MM.1S (cell line): ENCODE results near the gene PRUNE2.

Source experiments
- DNase-seq: peaks from one replicate; pipeline ENCODE4 v3.0.0-alpha.2; 2015
- H2AFZ ChIP-seq: fragments of 300-600 bp; sonication (generic); 2 replicates; pipeline ENCODE4 v1.6.0; 2016; ENCODE audit warnings: antibody characterized with exemption, low read length
- H3F3A ChIP-seq: fragments of 300-600 bp; sonication (generic); 2 replicates; pipeline ENCODE4 v1.6.1; 2016; ENCODE audit warnings: mild to moderate bottlenecking, antibody characterized with exemption, low read length, moderate library complexity, mixed read lengths; ENCODE audit not compliant: insufficient read depth
- H3K27ac ChIP-seq: fragments of 300-600 bp; sonication (generic); 2 replicates; pipeline ENCODE4 v1.5.1; 2016; ENCODE audit warnings: mild to moderate bottlenecking, low read length
- H3K27me3 ChIP-seq: fragments of 300-600 bp; sonication (generic); replicated peaks from 2 replicates; pipeline ENCODE4 v1.6.0; 2016; ENCODE audit warnings: low read length; ENCODE audit not compliant: insufficient read depth
- H3K36me3 ChIP-seq: fragments of 300-600 bp; sonication (generic); replicated peaks from 2 replicates; pipeline ENCODE4 v1.6.1; 2016; ENCODE audit warnings: mild to moderate bottlenecking, low read length, mixed read lengths; ENCODE audit not compliant: insufficient read depth
- H3K4me1 ChIP-seq: fragments of 300-600 bp; sonication (generic); 2 replicates; pipeline ENCODE4 v1.6.1; 2016; ENCODE audit warnings: low read length, mixed read lengths
- H3K4me2 ChIP-seq: fragments of 300-600 bp; sonication (generic); 2 replicates; pipeline ENCODE4 v1.6.0; 2016; ENCODE audit warnings: low read depth, low read length
- H3K4me3 ChIP-seq: fragments of 300-600 bp; sonication (generic); 2 replicates; pipeline ENCODE4 v1.5.1; 2016; ENCODE audit warnings: low read length, mixed read lengths
- H3K79me2 ChIP-seq: fragments of 300-600 bp; sonication (generic); 2 replicates; pipeline ENCODE4 v1.6.1; 2016; ENCODE audit warnings: mixed run types, low read length, mixed read lengths
- H3K9ac ChIP-seq: fragments of 300-600 bp; sonication (generic); 2 replicates; pipeline ENCODE4 v1.6.1; 2016; ENCODE audit warnings: low read length, mixed read lengths
- H3K9me2 ChIP-seq: fragments of 300-600 bp; sonication (generic); replicated peaks from 2 replicates; pipeline ENCODE4 v1.6.1; 2016; ENCODE audit warnings: mild to moderate bottlenecking, low read length, mixed read lengths; ENCODE audit not compliant: insufficient read depth
- H3K9me3 ChIP-seq: fragments of 300-600 bp; sonication (generic); replicated peaks from 2 replicates; pipeline ENCODE4 v1.6.1; 2016; ENCODE audit warnings: mild to moderate bottlenecking, low read length, mixed read lengths; ENCODE audit not compliant: insufficient read depth
- H4K20me1 ChIP-seq: fragments of 300-600 bp; sonication (generic); 2 replicates; pipeline ENCODE4 v1.6.1; 2016; ENCODE audit warnings: mild to moderate bottlenecking, low read length, moderate library complexity, mixed read lengths; ENCODE audit not compliant: insufficient read depth
- EZH2 ChIP-seq: fragments of 300-600 bp; sonication (generic); optimal IDR thresholded peaks from 2 replicates; pipeline ENCODE3; 2017; ENCODE audit warnings: low read depth, mild to moderate bottlenecking, antibody characterized with exemption, low read length, mixed read lengths
- EZH2phosphoT487 ChIP-seq: fragments of 300-600 bp; sonication (generic); IDR thresholded peaks from 2 replicates; pipeline ENCODE4 v1.6.1; 2018; ENCODE audit warnings: antibody characterized with exemption, low read length
- TF ChIP-seq, protein P1 (sequence below): fragments of 300-600 bp; sonication (generic); IDR thresholded peaks from 2 replicates; pipeline ENCODE4 v1.5.1; 2016; ENCODE audit warnings: antibody characterized with exemption, low read length, mixed read lengths

Gene PRUNE2

DNA sequence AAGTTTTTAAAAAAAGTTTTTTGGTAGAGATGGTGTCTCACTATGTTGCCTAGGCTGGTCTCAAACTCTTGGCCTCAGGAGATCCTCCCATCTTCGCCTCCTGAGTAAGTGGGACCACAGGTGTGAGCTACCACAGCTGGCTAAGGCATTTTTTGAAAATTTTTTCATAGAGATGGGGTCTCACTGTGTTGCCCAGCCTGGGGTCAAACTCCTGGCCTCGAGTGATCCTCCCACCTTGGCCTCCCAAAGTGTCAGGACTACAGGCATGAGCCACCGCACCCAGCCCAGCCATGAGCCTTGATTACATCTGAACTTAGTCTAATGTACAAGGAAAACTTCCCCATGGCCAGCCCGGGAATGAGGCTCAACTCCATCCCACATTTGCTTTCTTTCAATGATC lies 219.2 kb downstream of the PRUNE2 start:
- Histone ChIP-seq H3K4me1 (no peaks in the 10 kb centered on the region), H3K9me3 (no peaks in the 10 kb centered on the region), H3K4me2 (no peak overlapping the region), H4K20me1 (no peaks in the 10 kb centered on the region), H2AFZ (no peak overlapping the region), H3K36me3 (no peaks in the 10 kb centered on the region), H3K9ac (no peak overlapping the region), H3K9me2 (no peaks in the 10 kb centered on the region), H3K27me3 (no peaks in the 10 kb centered on the region), H3K79me2 (no peaks in the 10 kb centered on the region), H3K27ac (no peak overlapping the region), H3F3A (no peaks in the 10 kb centered on the region), H3K4me3 (no peak overlapping the region)
- TF ChIP-seq EZH2phosphoT487 = no peak
- TF ChIP-seq EZH2 = no peak
- TF ChIP-seq, protein P1, sequence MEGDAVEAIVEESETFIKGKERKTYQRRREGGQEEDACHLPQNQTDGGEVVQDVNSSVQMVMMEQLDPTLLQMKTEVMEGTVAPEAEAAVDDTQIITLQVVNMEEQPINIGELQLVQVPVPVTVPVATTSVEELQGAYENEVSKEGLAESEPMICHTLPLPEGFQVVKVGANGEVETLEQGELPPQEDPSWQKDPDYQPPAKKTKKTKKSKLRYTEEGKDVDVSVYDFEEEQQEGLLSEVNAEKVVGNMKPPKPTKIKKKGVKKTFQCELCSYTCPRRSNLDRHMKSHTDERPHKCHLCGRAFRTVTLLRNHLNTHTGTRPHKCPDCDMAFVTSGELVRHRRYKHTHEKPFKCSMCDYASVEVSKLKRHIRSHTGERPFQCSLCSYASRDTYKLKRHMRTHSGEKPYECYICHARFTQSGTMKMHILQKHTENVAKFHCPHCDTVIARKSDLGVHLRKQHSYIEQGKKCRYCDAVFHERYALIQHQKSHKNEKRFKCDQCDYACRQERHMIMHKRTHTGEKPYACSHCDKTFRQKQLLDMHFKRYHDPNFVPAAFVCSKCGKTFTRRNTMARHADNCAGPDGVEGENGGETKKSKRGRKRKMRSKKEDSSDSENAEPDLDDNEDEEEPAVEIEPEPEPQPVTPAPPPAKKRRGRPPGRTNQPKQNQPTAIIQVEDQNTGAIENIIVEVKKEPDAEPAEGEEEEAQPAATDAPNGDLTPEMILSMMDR = no peak
- DNase-seq = no peak

- no peak overlapping the region for H3K27ac ChIP-seq
- no peak for DNase-seq
These were observed 221.7 kb downstream of the PRUNE2 start for GRCh38 chr9:76684213-76684612.

DNA sequence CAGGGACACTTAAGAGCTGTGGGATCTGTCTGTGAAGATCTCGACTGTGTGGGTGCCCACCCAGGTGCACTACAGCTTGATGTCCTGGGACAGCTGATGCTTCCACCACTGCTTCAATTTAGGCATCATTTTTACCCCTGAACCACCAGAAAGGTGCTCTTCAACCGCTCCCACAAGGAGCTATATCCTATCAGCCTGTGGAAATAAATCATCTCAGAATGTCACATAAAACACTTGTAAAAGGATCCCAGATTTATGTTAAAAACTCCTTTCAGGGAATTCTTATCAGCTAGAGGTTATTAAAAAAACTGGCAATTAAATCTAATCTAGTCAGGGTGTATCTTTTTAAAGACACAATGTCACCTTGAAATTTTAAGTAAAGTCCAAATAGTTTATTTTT lies 224.4 kb downstream of the PRUNE2 start:
- TF ChIP-seq EZH2 (no peak), EZH2phosphoT487 (no peak)
- TF ChIP-seq, protein P1 = no peak
- H3K36me3 ChIP-seq = no peaks in the 10 kb centered on the region
- H3F3A ChIP-seq = no peaks in the 10 kb centered on the region
- 0 out of 2 replicates have a peak, but pooled peaks cover 5% of the 10 kb centered on the region for H3K4me1 ChIP-seq
- no peak overlapping the region for H3K4me3 ChIP-seq
- no peaks in the 10 kb centered on the region for H3K79me2 ChIP-seq
- H3K4me2 ChIP-seq = peak overlapping the region; percentile 46; the same call in 1 of the 2 replicates
- peak overlapping the region; percentile 13 for H2AFZ ChIP-seq
- no peaks in the 10 kb centered on the region for H3K9me3 ChIP-seq
- no peaks in the 10 kb centered on the region for H3K27me3 ChIP-seq
- H3K9me2 ChIP-seq = no peaks in the 10 kb centered on the region
- H3K27ac ChIP-seq = no peak overlapping the region
- H4K20me1 ChIP-seq = no peaks in the 10 kb centered on the region
- H3K9ac ChIP-seq = no peak overlapping the region
- DNase-seq = no peak

More at GRCh38 chr9:76684213-76684612, 221.7 kb downstream of the PRUNE2 start:
- H2AFZ ChIP-seq = no peak overlapping the region
- H3K9me2 ChIP-seq = no peaks in the 10 kb centered on the region
- 0 out of 2 replicates have a peak, but pooled peaks cover 5% of the 10 kb centered on the region for H3K4me1 ChIP-seq
- no peaks in the 10 kb centered on the region for H3F3A ChIP-seq
- H4K20me1 ChIP-seq = no peaks in the 10 kb centered on the region
- H3K9ac ChIP-seq = no peak overlapping the region
- no peaks in the 10 kb centered on the region for H3K36me3 ChIP-seq
- no peaks in the 10 kb centered on the region for H3K9me3 ChIP-seq
- H3K79me2 ChIP-seq = no peaks in the 10 kb centered on the region
- H3K4me2 ChIP-seq = no peak overlapping the region
- TF ChIP-seq EZH2phosphoT487 (no peak), EZH2 (no peak)
- TF ChIP-seq, protein P1 = no peak
- H3K27me3 ChIP-seq = no peaks in the 10 kb centered on the region
- no peak overlapping the region for H3K4me3 ChIP-seq
